Activated T-helper 1 cell treated with anti-CD3 and anti-CD28 coated beads, Interleukin-2, amount 50 U/mL, for 16 hours (primary cell): ENCODE data around the gene TMEM92.

Source experiments
- DNase-seq, 2 donors: peaks; one replicate each; pipeline ENCODE4 v3.0.0-alpha.2; 2020; ENCODE audit warnings: low read depth in 1 of 2, low spot score in 1 of 2

TMEM92 gene

GRCh38 chr17:50326831-50327364, 52.6 kb downstream of the TMEM92 start:
- no peak for DNase-seq

- no peak for DNase-seq
These were observed 54.4 kb downstream of the TMEM92 start for GRCh38 chr17:50328363-50329325.

GRCh38 chr17:50329716-50330115, 55.5 kb downstream of the TMEM92 start:
- DNase-seq, result no peak

GRCh38 chr17:50330151-50330775, 56.0 kb downstream of the TMEM92 start:
- no peak for DNase-seq
